ENCODE data around the gene POLH. TPM values are rescaled to one million over a fixed set of nuclear protein-coding genes. Genes with fewer than 3 reads are reported as not detected.

POLH gene
- total RNA-seq, 3 donors from 2014 or later (not counting 1 experiment from before 2014, with no cell fraction given): 7.7 to 11.2 (median 7.8) TPM

DNA sequence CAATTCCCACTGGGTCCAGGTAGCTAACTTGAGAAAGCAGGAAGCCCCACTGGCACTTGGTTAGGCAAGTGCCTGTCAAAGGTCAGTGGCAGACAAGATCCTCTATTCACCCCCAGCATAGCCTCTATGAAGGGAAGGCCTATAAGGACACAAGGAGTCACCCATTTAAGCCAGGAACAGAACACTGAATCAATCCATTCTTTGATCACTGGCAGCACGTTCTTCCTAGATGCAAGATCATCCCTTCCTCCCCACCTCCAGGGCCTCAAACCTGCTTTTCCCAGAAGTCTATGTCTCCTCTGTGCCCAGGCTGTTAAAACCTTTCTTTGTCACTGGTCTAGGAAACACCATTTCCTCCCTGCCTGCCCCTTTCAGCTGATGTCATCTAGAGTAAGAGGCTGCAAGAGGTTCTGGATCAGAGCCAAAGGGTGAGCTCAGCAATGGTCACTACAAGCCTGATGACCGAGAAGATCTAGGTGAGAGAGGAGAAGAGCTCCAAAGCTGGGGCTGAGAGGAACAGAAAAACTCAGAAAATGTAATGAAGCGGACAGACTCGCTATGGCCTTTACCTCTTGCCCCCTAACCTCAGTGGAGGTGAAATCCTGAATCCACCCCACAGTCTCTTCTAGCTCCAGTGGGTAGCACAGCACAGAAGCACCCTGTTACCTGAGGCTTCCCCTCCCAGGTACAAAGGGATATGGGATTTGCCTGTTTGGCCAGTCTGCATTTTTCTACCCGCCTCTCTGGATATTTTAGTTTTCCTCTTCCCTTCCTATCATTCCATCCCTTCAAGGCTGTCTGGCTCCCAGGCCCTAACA, 51.2 kb downstream of the POLH start:
- DNase-seq (no peak), ATAC-seq (no peak)
- intact Hi-C loops (cut with micrococcal nuclease): loop anchor here (5.0 kb wide), 1 partner anchor 260 kb away; the partner anchor contains the start of gene ZNF318
- Mint-ChIP-seq H3K36me3 (peaks cover 3% of the 10 kb centered on the region), H3K4me1 (peaks cover 23 to 42% of the 10 kb centered on the region in 2 donors), H3K9me3 (no peaks in the 10 kb centered on the region), H3K4me3 (peak overlapping the region; percentile 59), H3K27me3 (ENCODE audit: low read depth in 2 of 2) (no peaks in the 10 kb centered on the region), H3K27ac (peak overlapping the region; percentile 92 to 96)
- peaks cover 37% of the 10 kb centered on the region for H3K4me1 ChIP-seq (ENCODE audit: control insufficient read depth, insufficient read depth, low read length)
- H3K4me3 ChIP-seq (ENCODE audit: low read length): no peak overlapping the region
- H3K36me3 ChIP-seq (ENCODE audit: control insufficient read depth, insufficient read depth, low read length): peaks cover 30% of the 10 kb centered on the region
- no peaks in the 10 kb centered on the region for H3K9me3 ChIP-seq (ENCODE audit: control insufficient read depth, insufficient read depth, low read length)
- no peaks in the 10 kb centered on the region for H3K27me3 ChIP-seq (ENCODE audit: control insufficient read depth, insufficient read depth, low read length)
- WGBS (ENCODE audit: insufficient coverage): 79% methylated on average over 4 of the region's 5 CpGs
- H3K27ac ChIP-seq (ENCODE audit: low read length): peak overlapping the region; percentile 14
- TF ChIP-seq, protein P1, sequence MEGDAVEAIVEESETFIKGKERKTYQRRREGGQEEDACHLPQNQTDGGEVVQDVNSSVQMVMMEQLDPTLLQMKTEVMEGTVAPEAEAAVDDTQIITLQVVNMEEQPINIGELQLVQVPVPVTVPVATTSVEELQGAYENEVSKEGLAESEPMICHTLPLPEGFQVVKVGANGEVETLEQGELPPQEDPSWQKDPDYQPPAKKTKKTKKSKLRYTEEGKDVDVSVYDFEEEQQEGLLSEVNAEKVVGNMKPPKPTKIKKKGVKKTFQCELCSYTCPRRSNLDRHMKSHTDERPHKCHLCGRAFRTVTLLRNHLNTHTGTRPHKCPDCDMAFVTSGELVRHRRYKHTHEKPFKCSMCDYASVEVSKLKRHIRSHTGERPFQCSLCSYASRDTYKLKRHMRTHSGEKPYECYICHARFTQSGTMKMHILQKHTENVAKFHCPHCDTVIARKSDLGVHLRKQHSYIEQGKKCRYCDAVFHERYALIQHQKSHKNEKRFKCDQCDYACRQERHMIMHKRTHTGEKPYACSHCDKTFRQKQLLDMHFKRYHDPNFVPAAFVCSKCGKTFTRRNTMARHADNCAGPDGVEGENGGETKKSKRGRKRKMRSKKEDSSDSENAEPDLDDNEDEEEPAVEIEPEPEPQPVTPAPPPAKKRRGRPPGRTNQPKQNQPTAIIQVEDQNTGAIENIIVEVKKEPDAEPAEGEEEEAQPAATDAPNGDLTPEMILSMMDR (IDR thresholded peaks at IDR 0.05): no peak

DNA sequence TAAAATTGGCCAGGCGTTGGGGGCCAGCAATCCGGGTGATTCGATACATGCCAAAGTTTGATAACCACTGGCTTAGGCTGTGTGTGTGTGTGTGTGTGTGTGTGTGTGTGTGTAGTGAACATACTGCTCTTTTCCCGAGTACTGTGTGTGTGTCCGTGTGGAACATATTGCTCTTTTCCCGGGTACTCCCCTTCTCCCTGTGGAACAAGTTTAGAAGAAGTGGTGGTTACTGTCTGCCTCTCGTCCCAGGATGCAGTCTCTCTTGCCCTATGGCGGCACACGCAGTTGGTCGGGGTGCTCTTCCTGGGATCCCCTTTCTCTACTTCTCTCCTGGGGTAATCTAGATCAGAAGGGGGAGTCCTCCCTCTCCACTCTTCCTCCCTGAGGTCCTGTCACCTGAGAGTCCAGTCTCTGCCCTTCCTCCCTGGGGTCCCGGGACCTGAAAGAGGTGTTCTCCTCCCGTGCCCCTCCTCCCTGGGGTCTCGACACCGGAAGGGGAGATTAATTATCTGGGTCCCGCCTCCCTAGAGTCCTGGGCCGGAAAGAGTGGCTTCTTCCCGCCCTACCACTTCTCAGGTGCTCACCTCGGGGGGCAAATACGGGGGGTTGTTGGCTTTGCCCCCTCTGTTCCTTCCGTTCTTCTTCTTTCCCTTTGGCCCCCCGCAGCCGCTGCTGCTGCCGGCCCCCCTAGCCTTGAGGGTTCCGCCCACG, 52.6 kb downstream of the POLH start:
- Histone ChIP-seq H3K27me3 (ENCODE audit: control insufficient read depth, insufficient read depth, low read length) (no peaks in the 10 kb centered on the region), H3K4me1 (ENCODE audit: control insufficient read depth, insufficient read depth, low read length) (peaks cover 37% of the 10 kb centered on the region), H3K36me3 (ENCODE audit: control insufficient read depth, insufficient read depth, low read length) (peaks cover 20% of the 10 kb centered on the region), H3K4me3 (ENCODE audit: low read length) (peak overlapping the region; percentile 76), H3K27ac (ENCODE audit: low read length) (peak overlapping the region; percentile 89), H3K9me3 (ENCODE audit: control insufficient read depth, insufficient read depth, low read length) (no peaks in the 10 kb centered on the region)
- WGBS (ENCODE audit: insufficient coverage): 4% methylated on average over 25 of the region's 25 CpGs
- H3K4me3 Mint-ChIP-seq: peak overlapping the region; percentile 97
- H3K27me3 Mint-ChIP-seq (ENCODE audit: low read depth in 2 of 2): no peaks in the 10 kb centered on the region
- ATAC-seq (peak in 2 of 3 donors; percentile 5 to 8), DNase-seq (peak; percentile 33 to 70)
- TF ChIP-seq, protein P1 (IDR thresholded peaks at IDR 0.05): no peak
- no peaks in the 10 kb centered on the region for H3K9me3 Mint-ChIP-seq
- no peaks in the 10 kb centered on the region for H3K36me3 Mint-ChIP-seq
- peak overlapping the region; percentile 92 to 96 for H3K27ac Mint-ChIP-seq
- peaks cover 23 to 42% of the 10 kb centered on the region in 2 donors for H3K4me1 Mint-ChIP-seq
- intact Hi-C loops (cut with micrococcal nuclease): loop anchor here (2.0 to 5.0 kb wide), 2 partner anchors 52 to 261 kb away; partner anchors contain the start of genes POLH, XPO5 and ZNF318

DNA sequence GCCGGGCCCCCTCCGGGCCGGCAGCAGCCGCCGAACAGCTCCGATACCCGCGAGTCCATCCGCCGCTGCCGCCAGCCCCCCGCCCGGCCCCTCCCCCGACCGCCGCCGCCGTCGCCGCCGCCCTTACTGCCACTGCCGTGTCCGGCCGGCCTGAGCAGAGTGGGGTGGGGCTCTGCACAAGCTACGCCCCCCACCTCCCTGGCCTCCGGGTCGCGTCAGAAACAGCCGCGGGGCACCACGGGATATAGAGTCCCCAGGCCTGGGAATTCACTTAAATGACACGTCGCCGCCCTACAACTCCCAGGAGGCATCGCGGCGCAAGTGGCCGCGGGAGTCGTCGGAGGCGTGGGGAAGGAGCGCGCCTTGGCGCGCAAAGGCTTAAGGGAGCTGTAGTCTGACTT, 53.1 kb downstream of the POLH start, which contains the start of gene GTPBP2:
Gene GTPBP2, minus strand, starts transcription at position 161 of the 401 bp plus-strand sequence. Its CDS starts 102 bp downstream, at position 59.
- Histone ChIP-seq H3K36me3 (ENCODE audit: control insufficient read depth, insufficient read depth, low read length) (peaks cover 15% of the 10 kb centered on the region), H3K27me3 (ENCODE audit: control insufficient read depth, insufficient read depth, low read length) (no peaks in the 10 kb centered on the region), H3K4me3 (ENCODE audit: low read length) (peak within 1 kb of the TSS; percentile 76), H3K4me1 (ENCODE audit: control insufficient read depth, insufficient read depth, low read length) (peaks cover 37% of the 10 kb centered on the region), H3K27ac (ENCODE audit: low read length) (peak within 1 kb of the TSS; percentile 89), H3K9me3 (ENCODE audit: control insufficient read depth, insufficient read depth, low read length) (no peaks in the 10 kb centered on the region)
- intact Hi-C loops (cut with micrococcal nuclease): loop anchor here (2.0 to 5.0 kb wide), 2 partner anchors 52 to 262 kb away; partner anchors contain the start of genes POLH, XPO5 and ZNF318
- H3K4me1 Mint-ChIP-seq: peaks cover 23 to 42% of the 10 kb centered on the region in 2 donors
- under 1% methylated on average over 46 of the region's 46 CpGs for WGBS (ENCODE audit: insufficient coverage)
- ATAC-seq (peak; percentile 89 to 97 (median 89)), DNase-seq (peak; percentile 92 to 97)
- peak within 1 kb of the TSS; percentile 97 for H3K4me3 Mint-ChIP-seq
- H3K27me3 Mint-ChIP-seq (ENCODE audit: low read depth in 2 of 2): no peaks in the 10 kb centered on the region
- H3K36me3 Mint-ChIP-seq: no peaks in the 10 kb centered on the region
- H3K27ac Mint-ChIP-seq: peak within 1 kb of the TSS; percentile 92 to 96
- TF ChIP-seq, protein P1 (IDR thresholded peaks at IDR 0.05): no peak
- H3K9me3 Mint-ChIP-seq: no peaks in the 10 kb centered on the region

Measured in natural killer cell (primary cell).